Measurements from ENCODE around the gene MAP3K13. TPM values are rescaled to one million over a fixed set of nuclear protein-coding genes. Genes with fewer than 3 reads are reported as not detected.

The MAP3K13 gene
- total RNA-seq, result 11.3 TPM
- 34.5 TPM for polyA plus RNA-seq
- long read RNA-seq, donor 1, partial matches to known transcripts, result 0 of 1 reads
- long read RNA-seq, donor 1, other reads (novel, unspliced or antisense), result 0 of 1 reads
- long read RNA-seq, donor 2, result 0 reads
- long read RNA-seq, donor 3, transcript MAP3K13-207 (2 exons, 388 nt), result minor isoform, 5 of 45 reads
- long read RNA-seq, donor 3, transcript MAP3K13-212 (3 exons, 1,681 nt), result major isoform, 19 of 45 reads
- long read RNA-seq, donor 3, partial matches to known transcripts, result 21 of 45 reads
- long read RNA-seq, donor 3, other reads (novel, unspliced or antisense), result 0 of 45 reads
- long read RNA-seq, donor 4, transcript MAP3K13-212 (3 exons, 1,681 nt), result major isoform, 11 of 19 reads
- long read RNA-seq, donor 4, partial matches to known transcripts, result 0 of 19 reads
- long read RNA-seq, donor 4, other reads (novel, unspliced or antisense), result 5 of 19 reads
- long read RNA-seq, donor 5, transcript MAP3K13-212 (3 exons, 1,681 nt), result major isoform, 38 of 1,515 reads
- long read RNA-seq, donor 5, partial matches to known transcripts, result 1,475 of 1,515 reads
- long read RNA-seq, donor 5, other reads (novel, unspliced or antisense), result 0 of 1,515 reads
- long read RNA-seq, donor 6, transcript MAP3K13-212 (3 exons, 1,681 nt), result major isoform, 18 of 42 reads
- long read RNA-seq, donor 6, partial matches to known transcripts, result 21 of 42 reads
- long read RNA-seq, donor 6, other reads (novel, unspliced or antisense), result 0 of 42 reads
- long read RNA-seq, donor 7, transcript MAP3K13-207 (2 exons, 388 nt), result minor isoform, 5 of 38 reads
- long read RNA-seq, donor 7, transcript MAP3K13-212 (3 exons, 1,681 nt), result major isoform, 21 of 38 reads
- long read RNA-seq, donor 7, partial matches to known transcripts, result 11 of 38 reads
- long read RNA-seq, donor 7, other reads (novel, unspliced or antisense), result 0 of 38 reads
- long read RNA-seq, donor 8, transcript MAP3K13-212 (3 exons, 1,681 nt), result major isoform, 6 of 6 reads
- long read RNA-seq, donor 8, partial matches to known transcripts, result 0 of 6 reads
- long read RNA-seq, donor 8, other reads (novel, unspliced or antisense), result 0 of 6 reads
- long read RNA-seq, donor 9, transcript MAP3K13-212 (3 exons, 1,681 nt), result major isoform, 14 of 18 reads
- long read RNA-seq, donor 9, partial matches to known transcripts, result 0 of 18 reads
- long read RNA-seq, donor 9, other reads (novel, unspliced or antisense), result 0 of 18 reads
- long read RNA-seq, donor 10, transcript MAP3K13-212 (3 exons, 1,681 nt), result major isoform, 10 of 21 reads
- long read RNA-seq, donor 10, partial matches to known transcripts, result 9 of 21 reads
- long read RNA-seq, donor 10, other reads (novel, unspliced or antisense), result 0 of 21 reads

DNA sequence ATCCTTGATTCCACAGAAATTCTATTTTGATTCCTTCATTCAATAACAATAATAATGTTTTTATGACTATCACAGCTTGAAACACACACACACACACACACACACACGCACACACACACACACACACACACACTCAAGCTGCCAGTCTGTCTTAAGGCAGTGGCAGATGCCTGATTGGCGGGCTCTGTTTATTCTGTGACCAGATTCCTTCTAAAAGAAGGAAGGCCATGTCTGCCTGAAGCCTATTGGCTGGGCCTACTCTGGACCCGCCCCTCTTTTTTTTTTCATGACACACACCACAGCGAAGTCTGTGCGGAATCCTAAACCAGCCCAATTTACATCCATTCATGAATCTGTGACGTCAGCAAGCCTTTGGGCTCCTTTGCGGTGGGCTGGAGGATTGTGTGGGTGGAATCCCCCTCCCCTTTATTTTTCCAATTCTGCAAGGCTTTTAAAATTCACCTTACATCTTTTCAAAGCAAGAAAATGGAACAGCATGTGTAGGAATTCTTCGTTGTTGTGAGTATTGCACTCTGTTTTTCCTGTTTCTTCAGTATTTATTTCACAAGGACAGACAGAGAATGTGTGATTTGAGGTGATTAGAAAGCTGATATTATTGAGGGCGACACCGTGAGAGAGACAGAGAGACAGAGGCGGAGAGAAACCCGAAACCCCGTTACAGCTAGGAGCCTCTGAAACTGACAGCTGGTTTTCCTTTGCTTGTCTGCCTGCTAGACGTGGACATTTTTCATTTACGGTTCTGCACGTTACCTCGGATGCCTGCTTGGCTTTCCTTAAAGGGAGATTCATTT is at the start of gene MAP3K13:
Gene MAP3K13, plus strand, starts transcription at position 287 of the 812 bp plus-strand sequence. CDS start 65,446 bp downstream, outside the sequence.
- Histone ChIP-seq H3K27me3 (ENCODE audit: control insufficient read depth in 2 of 2, insufficient read depth in 1 of 2, low read length in 1 of 2) (peaks cover 5 to 24% of the 10 kb centered on the region in 2 donors), H3K9me3 (ENCODE audit: control insufficient read depth in 2 of 2, insufficient read depth in 1 of 2, low read length in 1 of 2) (no peaks in the 10 kb centered on the region), H3K36me3 (ENCODE audit: control insufficient read depth in 2 of 2, insufficient read depth in 2 of 2, low read length in 1 of 2) (no peaks in the 10 kb centered on the region), H3K4me1 (ENCODE audit: control insufficient read depth in 2 of 2, insufficient read depth in 2 of 2, low read length in 2 of 2) (peaks cover 0 to 10% of the 10 kb centered on the region in 2 donors), H3K4me3 (ENCODE audit: low read length in 2 of 2) (peak within 1 kb of the TSS; percentile 26 to 47), H3K27ac (ENCODE audit: low read depth in 1 of 2, low read length in 1 of 2) (peak within 1 kb of the TSS in 1 of 2 donors; percentile 48)
- DNase-seq (ENCODE audit: low read depth in 6 of 9, low spot score in 9 of 9), result peak; percentile 20 to 78 (median 57)
- 1% methylated on average over 17 of the region's 17 CpGs for WGBS

DNA sequence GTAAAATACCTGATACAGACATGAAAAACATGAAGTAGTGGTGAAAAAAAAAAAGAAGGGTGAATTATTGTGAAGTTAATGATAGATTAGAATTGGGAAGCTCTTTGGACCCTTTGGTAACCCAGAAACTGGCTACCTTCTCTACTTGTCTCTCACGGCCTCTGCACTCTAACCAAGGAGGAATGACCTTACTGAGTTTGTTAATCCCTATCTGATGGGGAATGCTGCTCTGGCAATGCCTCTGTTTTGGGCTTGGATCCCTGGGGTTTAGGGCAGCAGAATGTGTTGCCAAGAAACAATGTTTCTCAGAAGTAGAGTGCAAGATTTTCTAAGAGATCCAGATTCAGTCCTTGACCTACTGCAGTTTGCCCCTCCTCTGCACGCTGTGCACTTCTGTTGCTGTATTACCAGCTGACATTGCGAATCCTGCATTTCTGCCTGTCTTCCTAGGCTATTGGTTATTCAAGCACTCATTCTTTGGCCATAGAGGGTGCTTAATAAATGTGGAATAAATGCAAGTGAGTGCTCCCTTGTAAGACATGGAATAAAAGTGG is 49.2 kb upstream of the MAP3K13 start:
- 95% methylated on average over 3 of the region's 3 CpGs for WGBS
- Histone ChIP-seq H3K4me1 (ENCODE audit: control insufficient read depth in 2 of 2, insufficient read depth in 2 of 2, low read length in 2 of 2) (no peaks in the 10 kb centered on the region), H3K9me3 (ENCODE audit: control insufficient read depth in 2 of 2, insufficient read depth in 1 of 2, low read length in 1 of 2) (peaks cover 0 to 1% of the 10 kb centered on the region in 2 donors), H3K36me3 (ENCODE audit: control insufficient read depth in 2 of 2, insufficient read depth in 2 of 2, low read length in 1 of 2) (no peaks in the 10 kb centered on the region), H3K27me3 (ENCODE audit: control insufficient read depth in 2 of 2, insufficient read depth in 1 of 2, low read length in 1 of 2) (no peaks in the 10 kb centered on the region), H3K27ac (ENCODE audit: low read depth in 1 of 2, low read length in 1 of 2) (no peak overlapping the region), H3K4me3 (ENCODE audit: low read length in 2 of 2) (no peak overlapping the region)
- DNase-seq (ENCODE audit: low read depth in 6 of 9, low spot score in 9 of 9), result no peak

DNA sequence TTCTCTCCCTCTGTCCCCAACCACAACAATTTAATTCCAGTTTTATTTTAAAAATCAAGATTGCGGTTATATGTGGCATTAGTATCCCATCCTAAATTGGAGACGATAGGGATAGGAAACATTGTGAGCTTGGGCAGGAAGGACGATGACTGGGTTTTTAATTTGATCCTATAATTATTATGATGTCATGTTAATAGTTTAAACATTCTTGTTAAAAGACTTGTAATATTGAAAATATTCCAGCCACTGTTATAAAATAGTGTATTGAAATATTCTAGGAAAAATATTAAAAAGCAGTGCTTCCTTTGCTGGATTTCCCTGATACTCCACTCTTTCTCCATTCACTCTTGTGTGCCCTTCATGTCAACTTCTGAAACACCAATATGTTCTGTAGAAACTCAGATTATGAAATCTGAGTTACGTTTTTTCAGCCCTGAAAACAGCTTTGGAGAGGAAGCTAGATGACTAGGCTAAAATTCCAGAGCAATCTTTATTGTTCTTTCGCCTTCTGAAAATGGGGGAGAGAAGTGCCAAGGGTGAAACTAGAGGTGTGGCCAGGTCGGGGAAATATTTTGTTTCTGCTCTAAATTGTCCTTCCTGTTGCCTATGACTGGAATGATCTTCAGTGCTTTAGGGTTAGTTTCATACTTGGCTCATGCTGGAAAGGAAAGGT is 46.1 kb upstream of the MAP3K13 start:
- no peaks in the 10 kb centered on the region for H3K27me3 ChIP-seq (ENCODE audit: control insufficient read depth in 2 of 2, insufficient read depth in 1 of 2, low read length in 1 of 2)
- DNase-seq (ENCODE audit: low read depth in 6 of 9, low spot score in 9 of 9), result no peak
- no peaks in the 10 kb centered on the region for H3K4me1 ChIP-seq (ENCODE audit: control insufficient read depth in 2 of 2, insufficient read depth in 2 of 2, low read length in 2 of 2)
- H3K9me3 ChIP-seq (ENCODE audit: control insufficient read depth in 2 of 2, insufficient read depth in 1 of 2, low read length in 1 of 2), result no peaks in the 10 kb centered on the region
- H3K4me3 ChIP-seq (ENCODE audit: low read length in 2 of 2), result no peak overlapping the region
- H3K36me3 ChIP-seq (ENCODE audit: control insufficient read depth in 2 of 2, insufficient read depth in 2 of 2, low read length in 1 of 2), result no peaks in the 10 kb centered on the region
- peak overlapping the region; percentile 32 to 42 for H3K27ac ChIP-seq (ENCODE audit: low read depth in 1 of 2, low read length in 1 of 2)
- WGBS, result 63% methylated on average over 6 of the region's 6 CpGs

GRCh38 chr3:185317674-185318073 is 45.3 kb upstream of the MAP3K13 start:
- H3K27ac ChIP-seq (ENCODE audit: low read depth in 1 of 2, low read length in 1 of 2), result peak overlapping the region in 1 of 2 donors; percentile 32
- no peaks in the 10 kb centered on the region for H3K27me3 ChIP-seq (ENCODE audit: control insufficient read depth in 2 of 2, insufficient read depth in 1 of 2, low read length in 1 of 2)

DNA sequence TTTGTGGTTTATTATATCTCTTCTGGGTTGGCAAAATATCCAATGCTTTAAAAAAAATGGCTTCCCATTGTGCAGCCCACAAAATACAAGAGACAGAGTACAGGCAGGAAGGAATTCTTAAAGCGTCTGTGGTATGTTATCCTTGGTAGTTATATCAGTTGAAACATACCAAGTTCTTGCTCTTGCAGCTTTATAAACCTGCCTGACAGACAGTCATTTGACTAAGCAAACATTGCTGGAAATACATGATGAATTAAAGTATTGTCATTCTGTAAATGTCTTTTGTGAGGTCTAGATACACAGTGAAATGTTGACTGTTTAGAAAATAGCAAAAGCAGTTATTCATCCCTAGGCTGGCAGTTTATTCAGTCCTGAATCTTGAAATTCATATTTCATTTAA is 44.8 kb upstream of the MAP3K13 start:
- H3K36me3 ChIP-seq (ENCODE audit: control insufficient read depth in 2 of 2, insufficient read depth in 2 of 2, low read length in 1 of 2), result no peaks in the 10 kb centered on the region
- peak overlapping the region in 1 of 2 donors; percentile 41 for H3K27ac ChIP-seq (ENCODE audit: low read depth in 1 of 2, low read length in 1 of 2)
- no peaks in the 10 kb centered on the region for H3K4me1 ChIP-seq (ENCODE audit: control insufficient read depth in 2 of 2, insufficient read depth in 2 of 2, low read length in 2 of 2)
- no peaks in the 10 kb centered on the region for H3K9me3 ChIP-seq (ENCODE audit: control insufficient read depth in 2 of 2, insufficient read depth in 1 of 2, low read length in 1 of 2)
- no peaks in the 10 kb centered on the region for H3K27me3 ChIP-seq (ENCODE audit: control insufficient read depth in 2 of 2, insufficient read depth in 1 of 2, low read length in 1 of 2)
- 91% methylated on average over 1 of the region's 1 CpG for WGBS
- H3K4me3 ChIP-seq (ENCODE audit: low read length in 2 of 2), result no peak overlapping the region
- DNase-seq (ENCODE audit: low read depth in 6 of 9, low spot score in 9 of 9), result no peak

More at GRCh38 chr3:185317674-185318073, 45.3 kb upstream of the MAP3K13 start:
- Histone ChIP-seq H3K4me3 (ENCODE audit: low read length in 2 of 2) (no peak overlapping the region), H3K4me1 (ENCODE audit: control insufficient read depth in 2 of 2, insufficient read depth in 2 of 2, low read length in 2 of 2) (no peaks in the 10 kb centered on the region), H3K9me3 (ENCODE audit: control insufficient read depth in 2 of 2, insufficient read depth in 1 of 2, low read length in 1 of 2) (no peaks in the 10 kb centered on the region), H3K36me3 (ENCODE audit: control insufficient read depth in 2 of 2, insufficient read depth in 2 of 2, low read length in 1 of 2) (no peaks in the 10 kb centered on the region)
- WGBS, result 92% methylated on average over 3 of the region's 3 CpGs
- DNase-seq (ENCODE audit: low read depth in 6 of 9, low spot score in 9 of 9), result no peak

GRCh38 chr3:185319801-185320200 is 43.1 kb upstream of the MAP3K13 start:
- Histone ChIP-seq H3K36me3 (ENCODE audit: control insufficient read depth in 2 of 2, insufficient read depth in 2 of 2, low read length in 1 of 2) (no peaks in the 10 kb centered on the region), H3K27ac (ENCODE audit: low read depth in 1 of 2, low read length in 1 of 2) (no peak overlapping the region), H3K4me3 (ENCODE audit: low read length in 2 of 2) (no peak overlapping the region), H3K4me1 (ENCODE audit: control insufficient read depth in 2 of 2, insufficient read depth in 2 of 2, low read length in 2 of 2) (no peaks in the 10 kb centered on the region), H3K27me3 (ENCODE audit: control insufficient read depth in 2 of 2, insufficient read depth in 1 of 2, low read length in 1 of 2) (no peaks in the 10 kb centered on the region), H3K9me3 (ENCODE audit: control insufficient read depth in 2 of 2, insufficient read depth in 1 of 2, low read length in 1 of 2) (no peaks in the 10 kb centered on the region)
- DNase-seq (ENCODE audit: low read depth in 6 of 9, low spot score in 9 of 9), result no peak
- WGBS, result 96% methylated on average over 6 of the region's 6 CpGs

DNA sequence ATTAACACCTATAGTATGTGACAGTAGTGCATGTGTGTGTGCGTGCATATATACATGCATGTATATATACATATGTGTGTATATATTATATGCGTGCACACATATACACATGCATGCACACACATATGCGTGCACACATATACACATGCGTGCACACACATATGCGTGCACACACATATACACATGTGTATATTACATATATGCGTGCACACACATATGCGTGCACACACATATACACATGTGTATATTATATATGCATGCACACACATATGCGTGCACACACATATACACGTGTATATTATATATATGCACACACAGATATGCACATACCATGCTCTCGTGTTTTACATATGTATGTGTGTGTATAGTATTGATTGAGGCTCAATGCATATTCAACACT is 42.0 kb upstream of the MAP3K13 start:
- no peaks in the 10 kb centered on the region for H3K9me3 ChIP-seq (ENCODE audit: control insufficient read depth in 2 of 2, insufficient read depth in 1 of 2, low read length in 1 of 2)
- DNase-seq (ENCODE audit: low read depth in 6 of 9, low spot score in 9 of 9), result no peak
- WGBS, result 98% methylated on average over 10 of the region's 10 CpGs
- H3K27me3 ChIP-seq (ENCODE audit: control insufficient read depth in 2 of 2, insufficient read depth in 1 of 2, low read length in 1 of 2), result no peaks in the 10 kb centered on the region
- no peak overlapping the region for H3K4me3 ChIP-seq (ENCODE audit: low read length in 2 of 2)
- no peaks in the 10 kb centered on the region for H3K36me3 ChIP-seq (ENCODE audit: control insufficient read depth in 2 of 2, insufficient read depth in 2 of 2, low read length in 1 of 2)
- no peak overlapping the region for H3K27ac ChIP-seq (ENCODE audit: low read depth in 1 of 2, low read length in 1 of 2)
- no peaks in the 10 kb centered on the region for H3K4me1 ChIP-seq (ENCODE audit: control insufficient read depth in 2 of 2, insufficient read depth in 2 of 2, low read length in 2 of 2)
